ENCODE results near the gene ELP6. TPM values are rescaled to one million over a fixed set of nuclear protein-coding genes. Genes with fewer than 3 reads are reported as not detected.

ELP6 gene
- total RNA-seq, 1 experiment from 2014 or later: 62.0 TPM

DNA sequence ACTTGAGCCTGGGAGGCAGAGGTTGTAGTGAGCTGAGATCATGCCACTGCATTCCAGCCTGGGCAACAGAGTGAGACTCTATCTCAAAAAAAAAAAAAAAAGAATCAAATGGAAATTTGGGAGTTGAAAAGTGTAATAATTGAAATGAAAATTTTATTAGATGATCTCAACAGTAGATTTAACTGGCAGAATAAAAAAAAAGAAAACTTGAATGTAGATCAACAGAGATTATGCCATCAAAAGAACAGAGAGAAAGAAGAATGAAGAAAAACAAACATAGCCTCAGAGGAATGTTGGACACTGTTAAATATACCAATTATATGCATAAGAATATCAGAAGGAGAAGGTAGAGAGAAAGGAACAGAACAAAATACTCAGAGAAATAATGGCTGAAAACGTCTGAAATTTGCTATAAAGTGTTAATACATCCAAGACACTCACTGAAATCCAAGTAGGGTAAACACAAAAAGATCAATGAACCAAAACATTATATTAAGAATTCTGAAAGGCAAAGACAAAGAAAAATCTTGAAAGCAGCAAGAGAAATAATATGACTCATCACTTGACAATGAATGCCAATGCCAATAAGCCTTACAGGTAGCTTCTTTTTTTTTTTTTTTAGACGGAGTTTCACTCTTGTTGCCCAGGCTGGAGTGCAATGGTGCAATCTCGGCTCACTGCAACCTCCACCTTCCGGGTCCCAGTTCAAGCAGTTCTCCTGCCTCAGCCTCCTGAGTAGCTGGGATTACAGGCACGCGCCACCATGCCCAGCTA lies 14.6 kb upstream of the ELP6 start (continued):
- TF ChIP-seq RELA (CRISPR knock-in tag; IDR thresholded peaks at IDR 0.05; ENCODE audit: borderline replicate concordance) (no peak), SMAD4 (CRISPR knock-in tag; IDR thresholded peaks at IDR 0.05) (no peak), HMGA2 (CRISPR knock-in tag; IDR thresholded peaks at IDR 0.05) (no peak), NR3C1 (CRISPR knock-in tag; conservative IDR thresholded peaks at IDR 0.05; ENCODE audit: low read depth) (no peak)

DNA sequence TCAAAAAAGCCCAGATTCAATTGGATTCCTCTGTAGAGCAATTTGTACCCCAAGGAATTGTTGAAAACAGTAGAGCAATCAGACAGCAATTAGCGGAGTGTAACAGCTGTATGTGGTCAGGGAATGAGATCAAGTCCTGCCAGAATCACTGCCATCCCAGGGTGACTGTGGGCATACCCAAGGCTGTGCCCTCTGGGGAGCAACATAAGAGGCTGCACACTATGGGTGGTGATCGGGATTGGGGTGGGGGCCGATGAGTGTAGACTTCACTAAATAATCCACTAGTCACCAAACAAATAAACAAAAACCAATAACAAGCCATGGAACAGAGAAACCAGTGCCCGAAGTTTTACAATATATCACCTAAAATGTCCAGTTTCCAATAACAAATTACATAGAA lies 12.1 kb upstream of the ELP6 start:
- no peaks in the 10 kb centered on the region for H3K36me3 Mint-ChIP-seq
- ChIA-PET POLR2A (no interaction called here), CTCF (interaction anchor here (0.6 kb wide), 1 partner anchor 104 kb away, joined by 3 read pairs; no protein-coding TSS in a partner anchor)
- no peak for ATAC-seq
- TF ChIP-seq ESRRA (CRISPR knock-in tag; IDR thresholded peaks at IDR 0.05; ENCODE audit: borderline replicate concordance) (no peak), ZNF121 (CRISPR knock-in tag; IDR thresholded peaks at IDR 0.05) (no peak)
- TF ChIP-seq, protein P1, sequence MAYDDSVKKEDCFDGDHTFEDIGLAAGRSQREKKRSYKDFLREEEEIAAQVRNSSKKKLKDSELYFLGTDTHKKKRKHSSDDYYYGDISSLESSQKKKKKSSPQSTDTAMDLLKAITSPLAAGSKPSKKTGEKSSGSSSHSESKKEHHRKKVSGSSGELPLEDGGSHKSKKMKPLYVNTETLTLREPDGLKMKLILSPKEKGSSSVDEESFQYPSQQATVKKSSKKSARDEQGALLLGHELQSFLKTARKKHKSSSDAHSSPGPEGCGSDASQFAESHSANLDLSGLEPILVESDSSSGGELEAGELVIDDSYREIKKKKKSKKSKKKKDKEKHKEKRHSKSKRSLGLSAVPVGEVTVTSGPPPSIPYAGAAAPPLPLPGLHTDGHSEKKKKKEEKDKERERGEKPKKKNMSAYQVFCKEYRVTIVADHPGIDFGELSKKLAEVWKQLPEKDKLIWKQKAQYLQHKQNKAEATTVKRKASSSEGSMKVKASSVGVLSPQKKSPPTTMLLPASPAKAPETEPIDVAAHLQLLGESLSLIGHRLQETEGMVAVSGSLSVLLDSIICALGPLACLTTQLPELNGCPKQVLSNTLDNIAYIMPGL (CRISPR knock-in tag; IDR thresholded peaks at IDR 0.05): no peak
- H3K27ac Mint-ChIP-seq: no peak overlapping the region
- H3K4me3 Mint-ChIP-seq: no peak overlapping the region
- 0 out of 2 replicates have a peak, but pooled peaks cover 3% of the 10 kb centered on the region for H3K9me3 Mint-ChIP-seq
- peaks cover 19% of the 10 kb centered on the region for H3K27me3 Mint-ChIP-seq (ENCODE audit: low read depth)
- H3K4me1 Mint-ChIP-seq: peaks cover 14% of the 10 kb centered on the region
- DNase-seq (ENCODE audit: low spot score): no peak

DNA sequence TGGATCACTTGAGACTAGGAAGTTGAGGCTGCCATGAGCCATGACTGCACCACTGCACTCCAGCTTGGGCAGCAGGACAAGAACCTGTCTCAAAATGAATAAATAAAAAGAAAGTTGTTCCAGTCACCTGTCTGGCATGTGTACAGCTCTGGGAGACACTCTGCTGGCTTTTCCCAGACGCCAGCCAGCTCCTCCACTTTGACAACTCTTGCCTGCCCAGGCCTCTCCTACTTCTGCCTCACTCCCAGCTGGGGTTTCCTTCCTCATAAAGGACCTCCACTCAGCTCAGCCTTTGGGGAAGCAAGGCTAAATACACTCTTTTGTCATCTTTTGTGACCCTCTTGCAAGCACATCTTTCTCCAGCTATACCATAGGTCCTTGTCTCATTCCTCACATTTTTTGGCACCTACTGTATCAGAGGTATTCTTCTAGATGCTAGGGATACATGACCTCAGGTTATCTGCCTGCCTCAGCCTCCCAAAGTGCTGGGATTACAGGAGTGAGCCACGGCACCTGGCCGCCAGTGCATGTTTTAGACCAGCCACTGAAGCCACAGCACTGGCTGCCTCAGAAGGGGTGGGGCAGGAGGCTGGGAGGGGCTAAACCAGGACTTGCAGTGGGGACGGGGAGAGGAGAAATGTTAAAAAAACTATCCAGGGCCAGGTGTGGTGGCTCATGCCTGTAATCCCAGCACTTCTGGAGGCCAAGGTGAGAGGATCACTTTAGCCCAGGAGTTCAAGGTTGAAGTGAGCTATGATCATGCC lies 10.0 kb upstream of the ELP6 start:
- CTCF ChIA-PET: interaction anchor here (1.2 to 3.0 kb wide), 10 partner anchors 10 to 314 kb away, joined by 3 to 21 read pairs (median 10); no protein-coding TSS in a partner anchor
- POLR2A ChIA-PET: no interaction called here

More for the DNA sequence above, 10.0 kb upstream of the ELP6 start:
- Mint-ChIP-seq H3K4me1 (peaks cover 19% of the 10 kb centered on the region), H3K36me3 (no peaks in the 10 kb centered on the region), H3K27me3 (ENCODE audit: low read depth) (peaks cover 19% of the 10 kb centered on the region), H3K9me3 (0 out of 2 replicates have a peak, but pooled peaks cover 3% of the 10 kb centered on the region), H3K4me3 (no peak overlapping the region), H3K27ac (no peak overlapping the region)
- ATAC-seq (no peak), DNase-seq (ENCODE audit: low spot score) (no peak)
- TF ChIP-seq ZNF232 (CRISPR knock-in tag; IDR thresholded peaks at IDR 0.05): no peak
- TF ChIP-seq, protein P2, sequence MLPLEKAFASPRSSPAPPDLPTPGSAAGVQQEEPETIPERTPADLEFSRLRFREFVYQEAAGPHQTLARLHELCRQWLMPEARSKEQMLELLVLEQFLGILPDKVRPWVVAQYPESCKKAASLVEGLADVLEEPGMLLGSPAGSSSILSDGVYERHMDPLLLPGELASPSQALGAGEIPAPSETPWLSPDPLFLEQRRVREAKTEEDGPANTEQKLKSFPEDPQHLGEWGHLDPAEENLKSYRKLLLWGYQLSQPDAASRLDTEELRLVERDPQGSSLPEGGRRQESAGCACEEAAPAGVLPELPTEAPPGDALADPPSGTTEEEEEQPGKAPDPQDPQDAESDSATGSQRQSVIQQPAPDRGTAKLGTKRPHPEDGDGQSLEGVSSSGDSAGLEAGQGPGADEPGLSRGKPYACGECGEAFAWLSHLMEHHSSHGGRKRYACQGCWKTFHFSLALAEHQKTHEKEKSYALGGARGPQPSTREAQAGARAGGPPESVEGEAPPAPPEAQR (CRISPR knock-in tag; IDR thresholded peaks at IDR 0.05): no peak
- TF ChIP-seq ZNF263 (CRISPR knock-in tag; IDR thresholded peaks at IDR 0.05; ENCODE audit: low read depth): no peak
- TF ChIP-seq, protein P3, sequence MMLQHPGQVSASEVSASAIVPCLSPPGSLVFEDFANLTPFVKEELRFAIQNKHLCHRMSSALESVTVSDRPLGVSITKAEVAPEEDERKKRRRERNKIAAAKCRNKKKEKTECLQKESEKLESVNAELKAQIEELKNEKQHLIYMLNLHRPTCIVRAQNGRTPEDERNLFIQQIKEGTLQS (CRISPR knock-in tag; conservative IDR thresholded peaks at IDR 0.05): no peak
- TF ChIP-seq, protein P4, sequence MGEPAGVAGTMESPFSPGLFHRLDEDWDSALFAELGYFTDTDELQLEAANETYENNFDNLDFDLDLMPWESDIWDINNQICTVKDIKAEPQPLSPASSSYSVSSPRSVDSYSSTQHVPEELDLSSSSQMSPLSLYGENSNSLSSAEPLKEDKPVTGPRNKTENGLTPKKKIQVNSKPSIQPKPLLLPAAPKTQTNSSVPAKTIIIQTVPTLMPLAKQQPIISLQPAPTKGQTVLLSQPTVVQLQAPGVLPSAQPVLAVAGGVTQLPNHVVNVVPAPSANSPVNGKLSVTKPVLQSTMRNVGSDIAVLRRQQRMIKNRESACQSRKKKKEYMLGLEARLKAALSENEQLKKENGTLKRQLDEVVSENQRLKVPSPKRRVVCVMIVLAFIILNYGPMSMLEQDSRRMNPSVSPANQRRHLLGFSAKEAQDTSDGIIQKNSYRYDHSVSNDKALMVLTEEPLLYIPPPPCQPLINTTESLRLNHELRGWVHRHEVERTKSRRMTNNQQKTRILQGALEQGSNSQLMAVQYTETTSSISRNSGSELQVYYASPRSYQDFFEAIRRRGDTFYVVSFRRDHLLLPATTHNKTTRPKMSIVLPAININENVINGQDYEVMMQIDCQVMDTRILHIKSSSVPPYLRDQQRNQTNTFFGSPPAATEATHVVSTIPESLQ (CRISPR knock-in tag; IDR thresholded peaks at IDR 0.05): no peak
- TF ChIP-seq ATF1 (CRISPR knock-in tag; IDR thresholded peaks at IDR 0.05): no peak
- no peak for TF ChIP-seq IRF2 (CRISPR knock-in tag; IDR thresholded peaks at IDR 0.05; ENCODE audit: borderline replicate concordance, low read depth)
- TF ChIP-seq NFATC4 (CRISPR knock-in tag; IDR thresholded peaks at IDR 0.05): no peak
- TF ChIP-seq ZNF671 (CRISPR knock-in tag; IDR thresholded peaks at IDR 0.05): no peak
- TF ChIP-seq, protein P5, sequence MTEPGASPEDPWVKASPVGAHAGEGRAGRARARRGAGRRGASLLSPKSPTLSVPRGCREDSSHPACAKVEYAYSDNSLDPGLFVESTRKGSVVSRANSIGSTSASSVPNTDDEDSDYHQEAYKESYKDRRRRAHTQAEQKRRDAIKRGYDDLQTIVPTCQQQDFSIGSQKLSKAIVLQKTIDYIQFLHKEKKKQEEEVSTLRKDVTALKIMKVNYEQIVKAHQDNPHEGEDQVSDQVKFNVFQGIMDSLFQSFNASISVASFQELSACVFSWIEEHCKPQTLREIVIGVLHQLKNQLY (CRISPR knock-in tag; IDR thresholded peaks at IDR 0.05): no peak
- no peak for TF ChIP-seq TCF7 (CRISPR knock-in tag; IDR thresholded peaks at IDR 0.05; ENCODE audit: low read depth)
- TF ChIP-seq, protein P6, sequence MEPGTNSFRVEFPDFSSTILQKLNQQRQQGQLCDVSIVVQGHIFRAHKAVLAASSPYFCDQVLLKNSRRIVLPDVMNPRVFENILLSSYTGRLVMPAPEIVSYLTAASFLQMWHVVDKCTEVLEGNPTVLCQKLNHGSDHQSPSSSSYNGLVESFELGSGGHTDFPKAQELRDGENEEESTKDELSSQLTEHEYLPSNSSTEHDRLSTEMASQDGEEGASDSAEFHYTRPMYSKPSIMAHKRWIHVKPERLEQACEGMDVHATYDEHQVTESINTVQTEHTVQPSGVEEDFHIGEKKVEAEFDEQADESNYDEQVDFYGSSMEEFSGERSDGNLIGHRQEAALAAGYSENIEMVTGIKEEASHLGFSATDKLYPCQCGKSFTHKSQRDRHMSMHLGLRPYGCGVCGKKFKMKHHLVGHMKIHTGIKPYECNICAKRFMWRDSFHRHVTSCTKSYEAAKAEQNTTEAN (CRISPR knock-in tag; IDR thresholded peaks at IDR 0.05): no peak
- TF ChIP-seq ZNF317 (CRISPR knock-in tag; IDR thresholded peaks at IDR 0.05; ENCODE audit: borderline replicate concordance, low read depth): no peak
- TF ChIP-seq, protein P7, sequence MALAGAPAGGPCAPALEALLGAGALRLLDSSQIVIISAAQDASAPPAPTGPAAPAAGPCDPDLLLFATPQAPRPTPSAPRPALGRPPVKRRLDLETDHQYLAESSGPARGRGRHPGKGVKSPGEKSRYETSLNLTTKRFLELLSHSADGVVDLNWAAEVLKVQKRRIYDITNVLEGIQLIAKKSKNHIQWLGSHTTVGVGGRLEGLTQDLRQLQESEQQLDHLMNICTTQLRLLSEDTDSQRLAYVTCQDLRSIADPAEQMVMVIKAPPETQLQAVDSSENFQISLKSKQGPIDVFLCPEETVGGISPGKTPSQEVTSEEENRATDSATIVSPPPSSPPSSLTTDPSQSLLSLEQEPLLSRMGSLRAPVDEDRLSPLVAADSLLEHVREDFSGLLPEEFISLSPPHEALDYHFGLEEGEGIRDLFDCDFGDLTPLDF (CRISPR knock-in tag; IDR thresholded peaks at IDR 0.05): no peak

Measured in WTC11 (cell line).